ENCODE data around the gene GSG1.
A peak's percentile ranks its signal among the peaks of the same experiment; 100 is the strongest.

Gene GSG1

DNA sequence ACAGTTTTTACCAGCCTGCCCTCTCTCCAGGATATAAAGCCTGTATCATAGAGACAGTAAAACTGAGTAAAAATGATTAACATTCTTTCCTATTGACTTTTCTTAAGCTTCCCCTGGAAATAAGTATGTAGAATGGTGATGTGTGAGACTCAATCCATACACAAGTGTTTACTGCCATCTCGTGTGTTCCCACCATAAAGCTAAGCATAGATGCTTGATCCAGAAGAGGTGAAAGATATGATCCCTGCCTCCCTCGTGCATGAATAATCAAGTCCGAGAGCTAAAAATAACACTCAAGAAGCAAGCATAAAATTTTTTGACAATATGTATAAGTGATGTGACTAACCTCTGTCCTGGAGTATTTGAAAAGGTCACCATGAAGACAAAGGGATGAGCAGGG, 16.9 kb upstream of the GSG1 start:
- DNase-seq (ENCODE audit: low spot score) (no peak), FAIRE-seq (no peak)

GRCh38 chr12:13119826-13120225, 16.4 kb upstream of the GSG1 start:
- no peak for FAIRE-seq
- no peak for DNase-seq (ENCODE audit: low spot score)

GRCh38 chr12:13117029-13117428, 13.6 kb upstream of the GSG1 start:
- DNase-seq (ENCODE audit: low spot score): no peak
- no peak for FAIRE-seq

DNA sequence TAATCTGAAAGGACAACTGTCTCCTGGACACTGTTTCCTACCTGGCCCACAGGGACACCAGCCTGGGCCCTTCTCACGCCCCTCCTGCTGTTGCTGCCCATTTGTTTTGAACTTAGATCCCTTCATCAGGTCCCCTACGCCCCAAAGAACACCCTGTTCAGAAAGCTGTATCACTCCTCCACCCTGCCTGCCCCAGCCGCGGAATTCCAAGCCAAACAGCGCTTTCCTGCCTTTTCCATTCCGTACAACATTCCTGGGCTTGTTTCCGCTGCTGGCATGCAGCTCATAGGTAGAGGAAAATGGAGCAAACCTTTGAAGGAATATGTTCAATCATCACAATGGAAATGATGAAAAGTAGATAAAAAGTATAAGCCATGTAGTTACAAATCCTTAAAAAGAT, 12.8 kb upstream of the GSG1 start:
- DNase-seq (ENCODE audit: low spot score) (no peak), FAIRE-seq (no peak)

DNA sequence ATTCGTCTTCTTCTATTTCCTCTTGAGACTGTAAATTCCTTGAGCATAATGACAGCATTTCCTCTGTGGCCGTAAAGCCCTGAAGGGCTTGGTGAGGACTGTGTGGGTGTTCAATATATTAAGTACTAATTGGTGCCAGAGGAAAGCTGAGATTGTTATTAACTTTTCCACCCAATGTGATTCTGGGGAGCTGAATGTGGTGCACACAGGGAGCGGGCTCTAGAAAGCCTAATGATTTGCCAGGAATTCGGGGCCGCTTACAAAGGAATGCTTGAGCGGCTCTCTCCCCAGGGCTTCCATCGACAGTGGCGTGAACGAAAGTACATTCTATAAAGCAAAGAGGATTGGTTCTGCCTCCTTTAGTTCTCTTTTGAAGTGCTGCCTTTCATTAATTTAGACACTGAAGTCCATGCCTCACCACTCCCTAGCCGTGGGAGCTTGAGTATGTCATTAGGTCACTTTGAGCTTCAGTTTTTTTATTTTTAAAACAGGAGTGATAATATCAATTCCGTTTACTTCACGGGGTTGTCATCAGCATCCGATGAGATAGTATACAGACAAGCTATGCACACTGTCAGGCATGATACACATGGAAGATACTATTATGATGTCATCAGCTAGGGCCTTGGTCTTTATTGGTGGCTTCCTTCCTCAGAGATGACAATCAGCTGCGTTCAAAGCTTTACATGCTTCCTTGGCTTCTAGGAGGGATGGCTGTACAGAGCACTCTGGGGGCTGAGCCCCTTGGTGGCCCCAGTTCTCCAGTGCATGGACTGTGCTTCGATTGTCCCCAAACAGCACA, 11.0 kb upstream of the GSG1 start:
- no peak for FAIRE-seq
- DNase-seq (ENCODE audit: low spot score): no peak

DNA sequence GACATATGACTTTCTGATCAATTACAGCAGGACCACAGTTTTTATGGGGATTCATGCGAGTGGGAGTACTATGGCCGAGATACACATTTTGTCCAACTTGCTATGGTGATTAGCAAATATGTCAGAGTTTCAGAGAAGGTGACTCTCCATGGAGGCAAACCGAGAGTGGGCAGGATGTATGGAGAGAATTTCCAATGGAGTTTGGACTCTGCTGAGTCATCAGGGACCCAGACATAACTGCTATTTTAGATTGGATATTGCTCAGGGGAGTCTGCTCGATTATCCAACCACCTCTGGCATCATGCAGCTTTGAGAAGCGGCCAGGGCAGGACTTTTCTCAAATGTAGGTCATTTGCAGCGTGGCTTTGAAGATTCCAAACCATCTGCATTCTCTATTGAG, 9.5 kb upstream of the GSG1 start:
- DNase-seq (ENCODE audit: low spot score): no peak
- FAIRE-seq: no peak

DNA sequence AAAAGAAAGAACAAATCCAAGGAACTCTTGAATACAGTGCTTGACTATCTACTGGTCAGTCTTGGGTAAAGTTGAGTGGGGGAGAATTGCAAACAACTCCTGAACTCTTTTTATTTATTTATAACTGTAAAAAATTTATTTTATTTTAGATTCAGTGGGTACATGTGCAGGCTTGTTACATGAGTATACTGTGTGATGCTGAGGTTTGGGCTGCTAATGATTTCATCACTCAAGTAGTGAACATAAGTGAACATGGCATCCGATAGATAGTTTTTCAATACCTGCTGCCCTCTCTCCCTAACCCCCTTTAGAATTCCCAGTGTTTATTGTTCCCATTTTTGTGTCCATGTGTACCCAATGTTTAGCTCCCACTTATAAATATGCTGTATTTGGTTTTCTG, 3.2 kb upstream of the GSG1 start:
- DNase-seq (ENCODE audit: low spot score) (no peak), FAIRE-seq (no peak)

- no peak for DNase-seq (ENCODE audit: low spot score)
- no peak for FAIRE-seq
Measured at GRCh38 chr12:13105781-13106180, 2.3 kb upstream of the GSG1 start.

DNA sequence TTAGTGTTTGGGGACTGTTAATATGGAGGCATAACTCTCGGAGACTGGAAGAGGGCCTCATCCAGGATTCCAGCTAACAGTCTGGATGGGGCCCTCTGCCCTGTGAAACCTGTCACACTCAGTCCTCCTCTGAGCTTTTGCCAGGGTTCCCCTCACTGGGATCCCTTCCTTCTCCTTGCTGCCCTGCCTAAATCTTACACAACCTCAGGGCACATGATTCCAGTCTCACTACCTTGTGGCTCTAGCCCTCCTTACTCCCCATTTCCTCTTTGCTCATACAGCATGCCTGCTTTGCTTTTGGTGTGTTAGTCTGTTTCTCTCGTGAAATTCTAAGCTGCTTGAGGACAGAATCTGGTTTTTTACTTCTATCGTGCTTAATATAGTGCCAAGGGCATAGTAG, 942 bp upstream of the GSG1 start:
- no peak for DNase-seq (ENCODE audit: low spot score)

DNA sequence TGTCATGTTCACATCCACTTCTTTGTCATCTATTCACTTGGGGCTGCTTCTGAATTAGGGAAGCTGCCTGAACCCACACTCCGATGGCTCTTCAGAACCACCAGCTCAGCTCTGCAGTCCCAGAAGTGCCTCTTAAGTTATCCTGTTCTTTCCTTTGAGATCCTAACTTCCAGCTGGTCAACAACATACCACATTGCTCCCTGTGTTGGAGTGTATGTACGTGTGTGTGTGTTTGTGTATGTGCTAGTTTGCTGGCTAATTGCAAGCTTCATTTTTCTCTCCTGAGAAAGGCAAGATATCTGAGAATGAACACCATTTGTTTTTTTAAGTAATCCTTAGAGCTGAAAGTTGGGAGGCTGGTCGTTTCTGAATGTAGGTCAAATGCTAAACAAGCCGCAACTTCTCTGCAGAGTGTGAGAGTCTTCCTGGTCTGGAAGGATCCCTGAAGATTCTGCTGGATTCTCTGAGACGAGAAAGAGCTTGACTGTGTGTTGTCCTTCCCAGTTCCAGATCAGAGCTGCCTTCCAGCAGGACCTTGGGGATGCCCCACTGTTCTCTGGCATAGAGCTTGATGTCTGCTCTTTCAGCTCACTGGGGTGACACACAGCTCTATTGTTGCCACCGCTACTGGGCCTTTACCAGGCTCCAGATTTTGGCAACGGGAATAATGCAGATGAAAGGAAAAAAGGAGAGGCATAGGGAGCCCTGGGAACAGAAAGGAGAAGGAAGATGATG, 839 bp downstream of the GSG1 start:
- no peak for FAIRE-seq
- no peak for DNase-seq (ENCODE audit: low spot score)

More for the DNA sequence above, 942 bp upstream of the GSG1 start:
- no peak for FAIRE-seq

- DNase-seq (ENCODE audit: low spot score) (peak; percentile 31), FAIRE-seq (no peak)
Measured at GRCh38 chr12:13101821-13102375, 1.6 kb downstream of the GSG1 start.

DNA sequence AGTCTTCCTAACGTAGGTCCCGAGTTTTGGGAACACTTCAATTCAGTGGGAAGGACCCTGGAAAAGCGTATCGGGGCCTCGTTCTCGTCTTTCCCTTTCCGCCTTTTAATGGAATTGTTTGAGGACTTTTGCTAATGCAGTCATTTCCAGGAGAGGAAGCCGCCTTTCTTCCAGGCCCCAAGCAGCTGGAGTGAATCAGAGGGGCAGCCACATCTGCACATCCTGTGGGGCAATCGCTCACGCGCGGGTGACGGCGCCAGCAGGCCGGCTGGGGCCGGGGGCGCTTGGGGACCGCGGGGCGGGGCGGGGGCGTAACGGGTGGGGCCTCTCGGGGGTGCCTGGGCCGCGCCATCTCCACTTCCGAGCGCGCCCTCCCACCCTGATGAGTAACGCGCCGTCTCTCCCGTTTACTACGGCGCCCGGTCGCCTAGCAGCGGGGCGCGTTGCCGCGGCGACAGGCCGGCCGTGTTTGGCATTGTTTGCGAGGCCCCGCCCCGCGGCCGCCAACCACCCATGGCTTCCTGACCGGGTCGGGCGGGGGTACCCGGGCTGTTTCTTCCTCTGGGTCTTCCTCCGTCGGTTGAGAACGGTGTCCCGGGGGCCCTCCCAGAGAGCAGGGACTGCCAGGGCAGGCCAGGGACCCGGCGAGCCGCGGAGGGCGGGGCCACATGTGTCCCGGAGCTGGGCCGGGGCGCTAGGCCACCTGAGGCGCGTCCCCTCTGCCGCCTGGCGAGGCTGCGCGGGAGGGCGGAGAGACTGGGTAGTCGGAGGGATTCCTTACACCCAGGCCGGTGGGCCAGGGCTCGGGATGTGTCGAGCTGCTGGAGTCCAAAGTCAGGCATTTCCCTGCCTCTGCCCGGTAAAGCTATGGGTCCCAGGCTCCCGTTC, 2.3 kb downstream of the GSG1 start:
- FAIRE-seq: no peak

GRCh38 chr12:13100605-13100881, 2.9 kb downstream of the GSG1 start:
- no peak for DNase-seq (ENCODE audit: low spot score)
- no peak for FAIRE-seq

More for the DNA sequence above, 2.3 kb downstream of the GSG1 start:
- peak; percentile 80 for DNase-seq (ENCODE audit: low spot score)

DNA sequence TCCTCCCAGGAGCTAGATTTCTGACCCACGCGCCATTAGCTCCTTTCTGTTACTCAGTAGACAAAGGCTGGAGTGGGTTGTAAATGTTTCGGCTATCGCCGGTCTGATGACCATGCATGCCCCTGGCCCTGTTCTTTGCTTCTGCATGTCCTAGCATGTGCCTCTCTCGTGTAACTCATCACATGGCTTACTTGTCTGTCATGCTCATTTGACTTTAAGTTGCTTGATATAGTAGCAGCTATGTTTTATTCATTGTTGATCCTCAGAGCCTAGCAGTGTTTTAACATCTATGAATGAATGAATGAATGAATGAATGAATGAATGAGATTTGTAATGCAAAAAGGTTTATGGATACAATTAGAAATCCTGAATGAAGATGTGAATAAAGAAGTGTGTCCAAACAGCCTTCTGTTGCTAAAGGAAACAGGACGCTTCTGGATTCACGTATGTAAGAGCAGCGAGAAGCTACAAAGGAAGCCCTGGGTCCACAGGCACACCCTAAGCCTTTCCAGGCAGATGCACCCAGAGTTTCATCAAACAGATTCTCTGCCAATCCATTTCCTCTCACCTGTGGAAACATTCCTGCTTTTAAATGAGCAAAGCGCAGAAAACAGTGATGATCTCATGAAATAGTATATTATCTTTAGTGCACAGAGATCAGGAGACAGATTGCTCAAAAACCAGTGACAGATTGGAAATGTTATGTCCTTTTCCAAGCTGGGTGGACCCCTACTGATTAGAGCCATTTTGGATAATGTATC, 3.4 kb downstream of the GSG1 start:
- DNase-seq (ENCODE audit: low spot score): no peak

GRCh38 chr12:13099066-13099843, 4.2 kb downstream of the GSG1 start:
- DNase-seq (ENCODE audit: low spot score) (no peak), FAIRE-seq (no peak)

More for the DNA sequence above, 3.4 kb downstream of the GSG1 start:
- FAIRE-seq: no peak

DNA sequence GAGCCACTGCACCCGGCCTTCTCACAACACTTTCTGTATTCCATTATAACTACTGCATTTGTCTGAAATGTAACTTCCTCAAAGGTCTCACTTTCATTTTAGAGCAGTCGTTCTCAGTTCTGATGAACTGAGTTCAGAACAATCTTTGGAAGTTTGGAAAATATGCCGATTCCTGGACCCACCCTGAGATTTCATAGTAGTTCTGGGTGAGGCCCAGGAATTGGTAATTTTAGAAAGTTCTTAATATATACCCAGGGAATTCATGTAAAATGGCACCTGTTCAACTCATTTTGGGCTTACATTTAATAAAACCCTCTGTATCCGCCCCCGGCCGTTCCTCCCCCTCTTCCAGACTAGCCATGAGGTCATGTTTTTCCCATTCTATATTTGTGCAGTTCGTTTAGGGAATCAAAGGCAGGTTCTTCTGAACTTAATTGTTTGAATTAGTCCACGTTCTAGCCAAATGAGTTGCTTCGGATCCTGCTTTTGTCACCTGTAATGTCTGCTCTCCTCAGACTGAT, 5.9 kb downstream of the GSG1 start:
- DNase-seq (ENCODE audit: low spot score): no peak
- no peak for FAIRE-seq

DNA sequence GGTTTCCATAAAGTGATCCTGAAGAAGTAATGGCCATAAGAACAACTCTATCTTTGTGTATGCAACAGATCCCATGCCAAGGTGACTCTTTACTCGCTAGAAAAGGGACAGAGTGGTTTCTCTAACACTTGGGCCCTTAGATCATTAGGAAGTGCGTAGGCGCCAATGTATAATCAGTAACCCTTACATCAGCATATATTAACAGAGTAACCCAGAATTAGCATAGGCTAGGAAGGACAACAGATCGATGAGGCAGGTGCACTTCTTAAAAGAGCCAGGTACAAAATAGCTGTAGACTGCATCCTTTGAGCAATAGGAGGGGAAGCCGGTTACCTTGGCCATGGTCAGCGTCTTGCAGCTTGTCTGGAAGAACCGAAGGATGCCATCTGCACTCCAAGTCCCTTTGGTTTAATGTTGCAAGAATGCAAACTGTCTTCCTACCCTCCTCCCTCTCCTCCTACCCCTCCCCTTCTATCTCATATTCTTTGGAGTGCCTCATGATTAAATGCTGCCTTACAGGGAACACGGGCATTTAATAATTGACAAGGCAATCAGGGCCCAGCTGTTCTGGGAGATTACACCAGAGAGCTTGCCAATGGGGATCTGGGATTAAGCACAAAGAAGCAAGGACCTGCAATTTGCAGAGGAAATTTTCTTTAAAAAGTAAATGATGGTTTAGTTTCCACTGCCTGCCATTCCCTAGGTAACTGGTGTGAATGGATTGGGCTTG, 8.0 kb downstream of the GSG1 start:
- DNase-seq (ENCODE audit: low spot score): no peak

GRCh38 chr12:13094367-13094766, 9.1 kb downstream of the GSG1 start:
- DNase-seq (ENCODE audit: low spot score): peak; percentile 12
- no peak for FAIRE-seq

More for the DNA sequence above, 8.0 kb downstream of the GSG1 start:
- FAIRE-seq: no peak

GRCh38 chr12:13093848-13094220, 9.6 kb downstream of the GSG1 start:
- DNase-seq (ENCODE audit: low spot score): no peak
- no peak for FAIRE-seq

Measured in RCC 7860 (cell line).